Activated T-helper 2 cell treated with anti-CD3 and anti-CD28 coated beads, Interferon-gamma antibody, Interleukin-2, Interleukin-4, amounts not matched to agents 10 μg/mL and 5 μg/mL and 100 μg/mL, durations not matched to agents 14 hours and 24 hours and 36 hours (primary cell): ENCODE data around the gene CD81. TPM values are rescaled to one million over a fixed set of nuclear protein-coding genes. Genes with fewer than 3 reads are reported as not detected.

Source experiments
- DNase-seq: peaks from one replicate; pipeline ENCODE4 v3.0.0; 2021; ENCODE audit warnings: low spot score
- H3K27ac Mint-ChIP-seq: one replicate; pipeline ENCODE4 v1.8.0; 2021; ENCODE audit warnings: mixed read lengths
- H3K27me3 Mint-ChIP-seq: one replicate; pipeline ENCODE4 v1.8.0; 2021; ENCODE audit warnings: low read depth, mixed read lengths
- H3K36me3 Mint-ChIP-seq: one replicate; pipeline ENCODE4 v1.8.0; 2021; ENCODE audit warnings: low read depth, mixed read lengths
- H3K4me1 Mint-ChIP-seq: one replicate; pipeline ENCODE4 v1.8.0; 2021; ENCODE audit warnings: low read depth, mixed read lengths
- H3K4me3 Mint-ChIP-seq: one replicate; pipeline ENCODE4 v1.8.0; 2021; ENCODE audit warnings: low read depth, mild to moderate bottlenecking, moderate library complexity, mixed read lengths
- H3K9me3 Mint-ChIP-seq: one replicate; pipeline ENCODE4 v1.8.0; 2021; ENCODE audit warnings: mixed read lengths
- intact Hi-C: fragments of 100-400 bp; cut with micrococcal nuclease; formaldehyde crosslinking; loops from one replicate; pipeline ENCODE4 v1.15.1; 2023
- total RNA-seq: library from RNA; stranded (reverse); gene quantifications from 2 replicates; pipeline ENCODE4 v1.2.3, GENCODE V29; 2022

CD81 gene
- total RNA-seq, 1 donor from 2014 or later = 211 TPM

DNA sequence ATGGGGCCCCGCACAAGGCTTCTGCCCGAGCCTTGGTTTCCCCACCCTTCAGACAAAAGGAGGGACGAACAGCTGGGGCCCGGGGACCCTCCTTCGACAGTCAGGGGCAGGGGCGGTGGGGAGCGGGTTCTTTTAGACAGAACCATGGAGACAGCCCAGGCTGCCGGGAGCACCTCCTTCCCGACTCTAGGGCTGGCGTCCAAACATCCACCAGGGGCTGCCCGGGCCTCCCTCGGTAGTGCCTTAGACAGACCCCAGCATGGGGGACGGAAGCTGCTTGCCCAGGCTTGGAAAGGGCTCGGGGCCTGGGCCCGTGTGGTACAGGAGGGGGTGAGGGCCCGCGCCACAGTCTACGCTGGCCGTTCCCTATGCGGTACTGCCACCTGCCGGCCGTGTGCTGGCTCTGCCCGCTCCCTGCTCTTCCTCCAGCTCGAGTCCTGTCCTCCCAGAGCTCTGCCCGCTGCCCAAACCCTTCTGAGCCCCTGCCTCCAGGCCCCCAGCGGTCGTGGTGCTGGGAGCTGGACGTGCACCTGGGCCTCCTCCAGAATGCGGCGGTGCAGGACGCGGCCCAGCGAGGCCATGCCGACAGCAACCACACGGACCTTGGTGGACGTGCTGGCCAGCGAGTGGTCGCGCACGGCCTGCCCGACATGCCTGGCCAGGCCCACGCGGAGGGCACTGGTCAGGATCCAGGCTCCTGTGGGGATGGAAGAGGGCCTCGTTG lies 43.6 kb downstream of the CD81 start:
- no peaks in the 10 kb centered on the region for H3K27me3 Mint-ChIP-seq
- DNase-seq = peak; percentile 58
- intact Hi-C loops = loop anchor here (1.0 to 2.0 kb wide), 2 partner anchors 115 to 234 kb away; no protein-coding TSS in a partner anchor
- H3K4me3 Mint-ChIP-seq = no peak overlapping the region
- no peaks in the 10 kb centered on the region for H3K36me3 Mint-ChIP-seq
- no peak overlapping the region for H3K27ac Mint-ChIP-seq
- H3K9me3 Mint-ChIP-seq = no peaks in the 10 kb centered on the region
- no peaks in the 10 kb centered on the region for H3K4me1 Mint-ChIP-seq

DNA sequence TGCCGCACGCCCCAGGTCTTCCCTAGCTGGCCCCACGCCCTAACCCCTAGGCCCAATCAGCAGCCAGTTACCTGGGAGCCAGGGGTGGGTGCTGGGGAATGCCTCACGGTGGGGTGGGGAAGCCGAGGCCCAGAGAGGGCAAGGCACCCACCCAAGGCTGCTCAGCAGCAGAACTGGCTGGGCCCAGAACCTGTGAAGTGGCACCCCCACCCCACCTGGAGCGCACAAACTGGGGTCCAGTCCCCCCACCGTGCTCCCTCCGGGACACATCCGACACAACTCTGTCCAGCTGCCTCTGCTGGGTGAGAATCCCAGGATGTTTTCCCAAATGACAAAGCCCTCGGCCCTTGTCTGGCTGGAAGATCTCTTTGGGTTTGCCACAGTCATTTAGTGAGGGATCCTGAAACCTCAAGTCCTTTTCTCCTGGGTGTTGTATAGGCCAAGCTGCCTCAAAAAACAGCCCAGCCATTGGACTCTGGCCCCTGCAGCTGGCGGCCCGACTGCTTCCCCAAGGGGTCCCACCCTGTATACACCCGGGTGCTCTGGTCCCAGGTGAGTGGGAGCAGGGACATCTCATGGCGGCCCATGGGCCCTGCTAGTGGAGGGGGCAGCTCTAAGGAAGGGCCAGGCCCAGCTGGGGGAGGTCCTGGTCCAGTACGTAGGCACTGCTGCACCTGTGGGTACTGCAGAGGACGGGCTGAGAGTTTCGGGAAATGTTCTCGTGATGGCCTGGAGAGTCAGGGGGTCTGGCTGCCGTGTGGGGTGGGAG lies 44.3 kb downstream of the CD81 start:
- no peak for DNase-seq
- Mint-ChIP-seq H3K36me3 (no peaks in the 10 kb centered on the region), H3K27me3 (no peaks in the 10 kb centered on the region), H3K27ac (no peak overlapping the region), H3K4me1 (no peaks in the 10 kb centered on the region), H3K4me3 (no peak overlapping the region), H3K9me3 (no peaks in the 10 kb centered on the region)
- intact Hi-C loops = loop anchor here (2.0 kb wide), 1 partner anchor 235 kb away; no protein-coding TSS in a partner anchor

- intact Hi-C loops = loop anchor here (2.0 kb wide), 1 partner anchor 235 kb away; no protein-coding TSS in a partner anchor
- H3K36me3 Mint-ChIP-seq = no peaks in the 10 kb centered on the region
- DNase-seq = no peak
- H3K27ac Mint-ChIP-seq = no peak overlapping the region
- no peaks in the 10 kb centered on the region for H3K9me3 Mint-ChIP-seq
- no peaks in the 10 kb centered on the region for H3K27me3 Mint-ChIP-seq
- H3K4me3 Mint-ChIP-seq = no peak overlapping the region
- no peaks in the 10 kb centered on the region for H3K4me1 Mint-ChIP-seq
Measured at GRCh38 chr11:2421996-2422395, 44.9 kb downstream of the CD81 start.

- Mint-ChIP-seq H3K27me3 (no peaks in the 10 kb centered on the region), H3K4me1 (no peaks in the 10 kb centered on the region), H3K27ac (no peak overlapping the region), H3K4me3 (no peak overlapping the region), H3K9me3 (no peaks in the 10 kb centered on the region), H3K36me3 (no peaks in the 10 kb centered on the region)
- intact Hi-C loops = no loop called here
- no peak for DNase-seq
Measured at GRCh38 chr11:2422461-2423156, 45.5 kb downstream of the CD81 start.

DNA sequence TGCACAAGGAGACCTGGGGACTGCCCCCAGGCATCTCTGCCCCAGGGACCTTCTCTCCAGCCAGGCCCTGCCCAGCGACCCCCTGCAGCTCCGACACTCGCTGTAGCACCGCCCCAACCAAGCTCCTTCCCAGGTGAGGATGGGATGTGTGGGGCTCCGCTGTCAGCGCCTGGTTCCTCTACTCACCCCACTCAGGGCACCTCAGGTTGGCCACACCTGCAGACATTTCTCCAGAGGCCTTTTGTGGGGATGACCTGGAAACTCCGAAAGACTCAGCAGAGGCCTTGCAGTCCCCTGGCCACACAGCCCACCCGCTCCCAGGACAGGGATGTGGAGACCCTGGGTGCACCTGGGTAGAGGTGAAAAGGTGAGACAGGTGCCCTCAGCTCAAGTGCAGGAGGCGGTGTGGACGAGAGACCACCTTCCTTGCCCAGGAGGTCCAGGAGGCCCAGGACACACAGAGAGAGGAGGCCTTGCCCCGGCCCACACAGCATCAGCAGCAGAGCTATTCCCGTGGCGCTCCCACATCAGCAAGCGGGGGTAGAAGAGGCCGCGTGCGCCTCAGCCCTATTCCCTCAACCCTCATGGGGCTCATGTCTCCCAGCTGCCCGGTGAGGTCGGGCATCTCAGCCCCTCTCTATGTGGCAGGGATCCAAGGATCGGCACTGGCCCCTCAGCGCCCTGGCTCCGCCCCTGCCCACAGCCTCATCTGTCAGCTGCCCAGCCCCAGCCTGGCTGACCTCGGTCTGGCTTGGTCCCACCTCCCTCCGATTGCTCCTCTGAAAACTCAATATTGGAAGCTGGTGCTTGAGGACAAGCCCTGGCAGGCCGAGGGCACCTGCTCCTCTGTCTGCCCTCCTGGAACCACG lies 46.3 kb downstream of the CD81 start:
- Mint-ChIP-seq H3K9me3 (no peaks in the 10 kb centered on the region), H3K27ac (no peak overlapping the region), H3K36me3 (no peaks in the 10 kb centered on the region), H3K4me3 (no peak overlapping the region), H3K27me3 (no peaks in the 10 kb centered on the region), H3K4me1 (no peaks in the 10 kb centered on the region)
- no peak for DNase-seq
- intact Hi-C loops = no loop called here

- no peaks in the 10 kb centered on the region for H3K27me3 Mint-ChIP-seq
- H3K4me3 Mint-ChIP-seq = no peak overlapping the region
- no peak overlapping the region for H3K27ac Mint-ChIP-seq
- no peak for DNase-seq
- intact Hi-C loops = loop anchor here (5.0 kb wide), 1 partner anchor 462 kb away; the partner anchor contains the start of gene CDKN1C
- H3K4me1 Mint-ChIP-seq = no peaks in the 10 kb centered on the region
- no peaks in the 10 kb centered on the region for H3K36me3 Mint-ChIP-seq
- no peaks in the 10 kb centered on the region for H3K9me3 Mint-ChIP-seq
Measured at GRCh38 chr11:2424811-2425495, 47.8 kb downstream of the CD81 start.

- Mint-ChIP-seq H3K9me3 (no peaks in the 10 kb centered on the region), H3K4me3 (no peak overlapping the region)
Measured at GRCh38 chr11:2425506-2425905, 48.4 kb downstream of the CD81 start.

DNA sequence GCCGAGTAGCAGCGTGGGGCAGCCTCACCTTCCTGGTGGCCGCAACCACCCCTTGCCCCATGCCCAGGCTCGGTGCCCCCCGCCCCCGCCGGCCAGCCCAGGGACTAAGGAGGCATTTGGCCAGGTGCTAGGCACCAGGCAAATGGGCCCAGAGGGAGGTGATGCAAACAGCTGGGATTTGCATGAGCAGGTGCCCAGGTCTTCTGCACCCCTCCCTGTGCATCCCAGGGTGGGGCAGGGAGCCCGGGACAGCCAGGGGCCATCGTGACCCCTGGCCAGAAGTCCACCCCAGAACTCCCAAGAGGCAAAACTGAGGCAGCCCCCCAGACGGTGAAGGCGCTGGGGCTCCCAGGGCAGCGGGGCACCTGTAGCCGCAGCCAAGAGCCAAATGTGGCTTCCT lies 49.1 kb downstream of the CD81 start:
- no peaks in the 10 kb centered on the region for H3K9me3 Mint-ChIP-seq
- no peak overlapping the region for H3K27ac Mint-ChIP-seq

More at GRCh38 chr11:2425506-2425905, 48.4 kb downstream of the CD81 start:
- Mint-ChIP-seq H3K36me3 (no peaks in the 10 kb centered on the region), H3K27me3 (no peaks in the 10 kb centered on the region), H3K4me1 (no peaks in the 10 kb centered on the region), H3K27ac (no peak overlapping the region)
- intact Hi-C loops = loop anchor here (5.0 kb wide), 1 partner anchor 462 kb away; the partner anchor contains the start of gene CDKN1C
- DNase-seq = no peak

GRCh38 chr11:2426826-2427521 lies 49.9 kb downstream of the CD81 start:
- H3K4me3 Mint-ChIP-seq = no peak overlapping the region
- H3K4me1 Mint-ChIP-seq = no peaks in the 10 kb centered on the region
- DNase-seq = no peak
- no peak overlapping the region for H3K27ac Mint-ChIP-seq
- H3K27me3 Mint-ChIP-seq = no peaks in the 10 kb centered on the region
- intact Hi-C loops = loop anchor here (5.0 kb wide), 1 partner anchor 460 kb away; the partner anchor contains the start of gene CDKN1C
- H3K9me3 Mint-ChIP-seq = no peaks in the 10 kb centered on the region
- no peaks in the 10 kb centered on the region for H3K36me3 Mint-ChIP-seq

More for the DNA sequence above, 49.1 kb downstream of the CD81 start:
- no peak overlapping the region for H3K4me3 Mint-ChIP-seq
- intact Hi-C loops = loop anchor here (5.0 kb wide), 1 partner anchor 461 kb away; the partner anchor contains the start of gene CDKN1C
- no peaks in the 10 kb centered on the region for H3K36me3 Mint-ChIP-seq
- H3K27me3 Mint-ChIP-seq = no peaks in the 10 kb centered on the region
- no peaks in the 10 kb centered on the region for H3K4me1 Mint-ChIP-seq
- DNase-seq = no peak

DNA sequence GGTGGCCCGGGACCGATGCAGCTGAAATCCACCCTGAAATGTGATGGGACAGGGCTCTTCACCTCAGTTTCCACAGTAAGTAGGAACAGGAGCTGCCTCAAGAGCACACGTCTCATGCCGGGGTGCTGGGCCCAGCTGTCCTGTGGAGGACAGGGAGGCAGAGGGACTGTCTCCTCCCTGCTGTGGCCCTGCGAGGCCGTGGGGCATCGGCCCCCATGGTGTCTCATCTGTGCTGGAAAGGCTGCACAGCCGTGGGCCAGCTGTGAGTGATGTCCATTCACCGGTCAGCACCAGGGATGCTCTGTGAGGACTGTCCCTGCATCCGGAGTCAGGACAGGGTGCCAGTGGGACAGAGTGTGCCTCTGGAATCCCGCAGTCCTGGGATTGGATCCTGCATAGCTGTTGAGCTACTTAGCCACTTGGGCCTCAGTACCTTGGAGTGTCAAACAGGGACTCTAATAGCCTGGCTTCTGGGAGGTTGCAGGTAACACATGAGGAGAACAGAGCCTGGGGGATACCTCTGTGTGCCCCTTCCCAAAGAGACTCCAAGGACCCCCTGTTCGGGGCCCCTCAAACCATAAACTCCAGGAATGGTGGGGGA lies 50.7 kb downstream of the CD81 start:
- H3K9me3 Mint-ChIP-seq = no peaks in the 10 kb centered on the region
- DNase-seq = no peak
- no peak overlapping the region for H3K27ac Mint-ChIP-seq
- intact Hi-C loops = loop anchor here (5.0 kb wide), 1 partner anchor 459 kb away; the partner anchor contains the start of gene CDKN1C
- H3K4me1 Mint-ChIP-seq = no peaks in the 10 kb centered on the region
- H3K27me3 Mint-ChIP-seq = no peaks in the 10 kb centered on the region
- H3K36me3 Mint-ChIP-seq = no peaks in the 10 kb centered on the region
- no peak overlapping the region for H3K4me3 Mint-ChIP-seq

- H3K4me3 Mint-ChIP-seq = no peak overlapping the region
- H3K4me1 Mint-ChIP-seq = no peaks in the 10 kb centered on the region
- peak; percentile 62 for DNase-seq
- H3K36me3 Mint-ChIP-seq = no peaks in the 10 kb centered on the region
- intact Hi-C loops = loop anchor here (5.0 kb wide), 1 partner anchor 459 kb away; the partner anchor contains the start of gene CDKN1C
- no peak overlapping the region for H3K27ac Mint-ChIP-seq
- H3K27me3 Mint-ChIP-seq = no peaks in the 10 kb centered on the region
- H3K9me3 Mint-ChIP-seq = no peaks in the 10 kb centered on the region
Measured at GRCh38 chr11:2428322-2428795, 51.2 kb downstream of the CD81 start.
